PC-3 (cell line): ENCODE measurements around the gene DHX58.

Experiments used
- CTCF ChIP-seq: fragments of 300-600 bp; sonication (generic); conservative IDR thresholded peaks from 2 replicates; pipeline ENCODE4 v1.5.1; 2017; ENCODE audit warnings: antibody characterized with exemption, low read depth, mild to moderate bottlenecking, low read length
- EZH2 ChIP-seq: fragments of 300-600 bp; sonication (generic); IDR thresholded peaks from one replicate; pipeline ENCODE4 v1.6.1; 2017; ENCODE audit warnings: antibody characterized with exemption, mild to moderate bottlenecking, low read length; ENCODE audit not compliant: unreplicated experiment
- EZH2phosphoT487 ChIP-seq: fragments of 300-600 bp; sonication (generic); IDR thresholded peaks from 2 replicates; pipeline ENCODE4 v1.6.1; 2018; ENCODE audit warnings: mild to moderate bottlenecking, antibody characterized with exemption, low read length, borderline replicate concordance

GRCh38 chr17:42135664-42136653 lies 23.4 kb upstream of the DHX58 start:
- no peak for TF ChIP-seq CTCF
- no peak for TF ChIP-seq EZH2phosphoT487
- TF ChIP-seq EZH2: no peak
